Measurements from ENCODE around the gene CHEK1.
A peak's percentile ranks its signal among the peaks of the same experiment; 100 is the strongest.
"Not testable (repeated sequence)": the region's sequence is repeated elsewhere in the genome, so short reads cannot be mapped to it uniquely, and the experiment has no call there.

Gene CHEK1

GRCh38 chr11:125624756-125625213 is at the start of gene CHEK1:
TSS of gene CHEK1 (plus strand) at chr11:125625163. CDS start at chr11:125626769, 1,606 bp downstream.
- DNase-seq, result peak; percentile 12

- not testable (repeated sequence) for DNase-seq
Measured at GRCh38 chr11:125577181-125577580, 47.8 kb upstream of the CHEK1 start.

GRCh38 chr11:125578783-125579182 is 46.2 kb upstream of the CHEK1 start:
- DNase-seq, result no peak

GRCh38 chr11:125579811-125580210 is 45.2 kb upstream of the CHEK1 start:
- DNase-seq, result no peak

- no peak for DNase-seq
Measured at GRCh38 chr11:125583496-125583895, 41.5 kb upstream of the CHEK1 start.

- DNase-seq, result no peak
Measured at GRCh38 chr11:125585487-125585886, 39.5 kb upstream of the CHEK1 start.

GRCh38 chr11:125586623-125587022 is 38.3 kb upstream of the CHEK1 start:
- DNase-seq, result no peak

- DNase-seq, result no peak
Measured at GRCh38 chr11:125587480-125587879, 37.5 kb upstream of the CHEK1 start.

- DNase-seq, result no peak
Measured at GRCh38 chr11:125588505-125588904, 36.5 kb upstream of the CHEK1 start.

- peak; percentile 22 for DNase-seq
Measured at GRCh38 chr11:125591649-125592304, 33.2 kb upstream of the CHEK1 start.

GRCh38 chr11:125592305-125593113 is 32.5 kb upstream of the CHEK1 start, which contains the start of gene STT3A:
TSS of gene STT3A (plus strand) at chr11:125592852. CDS start at chr11:125595916, 3,064 bp downstream.
- peak; percentile 100 for DNase-seq

GRCh38 chr11:125593114-125593820 is 31.7 kb upstream of the CHEK1 start:
- DNase-seq, result peak; percentile 55

- DNase-seq, result no peak
Measured at GRCh38 chr11:125594958-125595357, 30.0 kb upstream of the CHEK1 start.

GRCh38 chr11:125600663-125601062 is 24.3 kb upstream of the CHEK1 start:
- DNase-seq, result no peak

- DNase-seq, result no peak
Measured at GRCh38 chr11:125603207-125603606, 21.8 kb upstream of the CHEK1 start.

GRCh38 chr11:125605417-125605816 is 19.5 kb upstream of the CHEK1 start:
- no peak for DNase-seq

GRCh38 chr11:125609545-125609944 is 15.4 kb upstream of the CHEK1 start:
- no peak for DNase-seq

GRCh38 chr11:125618383-125618782 is 6.6 kb upstream of the CHEK1 start:
- no peak for DNase-seq

GRCh38 chr11:125621995-125622394 is 3.0 kb upstream of the CHEK1 start:
- DNase-seq, result no peak

- DNase-seq, result no peak
Measured at GRCh38 chr11:125623064-125623463, 1.9 kb upstream of the CHEK1 start.

GRCh38 chr11:125625225-125625629 is 264 bp downstream of the CHEK1 start:
- no peak for DNase-seq

GRCh38 chr11:125625630-125626287 is 796 bp downstream of the CHEK1 start:
- DNase-seq, result peak; percentile 93
